Glutamatergic neuron (in vitro differentiated cells): ENCODE measurements around the gene BEAN1. TPM values are rescaled to one million over a fixed set of nuclear protein-coding genes. Genes with fewer than 3 reads are reported as not detected.

ENCODE experiments used
- DNase-seq: peaks from one replicate; pipeline ENCODE4 v3.0.0; 2022
- H3K27ac Mint-ChIP-seq: one replicate; pipeline ENCODE4 v1.8.0; 2020; ENCODE audit warnings: mild to moderate bottlenecking, mixed read lengths, inconsistent platforms; ENCODE audit not compliant: unreplicated experiment
- H3K27me3 Mint-ChIP-seq: one replicate; pipeline ENCODE4 v1.8.0; 2020; ENCODE audit warnings: mild to moderate bottlenecking, moderate library complexity, mixed read lengths, inconsistent platforms; ENCODE audit not compliant: unreplicated experiment
- H3K36me3 Mint-ChIP-seq: one replicate; pipeline ENCODE4 v1.8.0; 2020; ENCODE audit warnings: mild to moderate bottlenecking, mixed read lengths, inconsistent platforms; ENCODE audit not compliant: unreplicated experiment
- H3K4me1 Mint-ChIP-seq: one replicate; pipeline ENCODE4 v1.8.0; 2020; ENCODE audit warnings: mild to moderate bottlenecking, low read depth, mixed read lengths, inconsistent platforms; ENCODE audit not compliant: unreplicated experiment
- H3K4me3 Mint-ChIP-seq: one replicate; pipeline ENCODE4 v1.8.0; 2020; ENCODE audit warnings: mild to moderate bottlenecking, mixed read lengths, inconsistent platforms; ENCODE audit not compliant: unreplicated experiment
- H3K9me3 Mint-ChIP-seq: one replicate; pipeline ENCODE4 v1.8.0; 2020; ENCODE audit warnings: mild to moderate bottlenecking, moderate library complexity, mixed read lengths, inconsistent platforms; ENCODE audit not compliant: unreplicated experiment
- total RNA-seq: library from RNA; stranded (reverse); fragmentation: NEBNext Ultra II Directional; extraction: Animal tissue kit (Norgen Biotek cat#: 25700); gene quantifications from one replicate; pipeline ENCODE4 v1.2.1, GENCODE V29; 2021; ENCODE audit not compliant: unreplicated experiment
- TF ChIP-seq, protein P1 (sequence below): fragments of 200-600 bp; sonication (generic); IDR thresholded peaks from one replicate; pipeline ENCODE4 v1.5.0; 2021; ENCODE audit not compliant: partially characterized antibody, unreplicated experiment

The BEAN1 gene
- total RNA-seq, 1 donor from 2014 or later, result 1.8 TPM

DNA sequence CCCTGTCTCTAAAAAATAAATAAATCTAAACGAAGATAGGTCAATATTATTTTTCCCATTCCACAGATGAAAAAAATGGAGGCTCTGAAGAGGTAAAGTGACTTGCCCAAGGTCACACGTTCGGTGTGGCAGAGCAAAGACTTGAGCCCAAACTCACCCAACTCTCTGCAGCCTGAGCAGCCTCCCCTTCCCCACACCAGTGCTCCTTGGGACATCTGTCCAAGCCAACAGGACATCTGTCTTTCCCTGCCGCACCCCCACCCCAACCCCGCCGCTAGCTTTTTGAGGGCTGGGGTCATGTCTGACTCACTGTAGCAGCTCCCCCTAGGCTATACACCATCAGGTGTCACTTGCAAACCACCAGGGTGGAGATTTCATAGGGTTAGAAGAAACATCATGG is 5.2 kb upstream of the BEAN1 start:
- Mint-ChIP-seq H3K27ac (no peak overlapping the region), H3K36me3 (peaks cover 5% of the 10 kb centered on the region), H3K27me3 (peaks cover 5% of the 10 kb centered on the region), H3K9me3 (peaks cover 7% of the 10 kb centered on the region), H3K4me3 (no peak overlapping the region), H3K4me1 (no peaks in the 10 kb centered on the region)
- TF ChIP-seq, protein P1, sequence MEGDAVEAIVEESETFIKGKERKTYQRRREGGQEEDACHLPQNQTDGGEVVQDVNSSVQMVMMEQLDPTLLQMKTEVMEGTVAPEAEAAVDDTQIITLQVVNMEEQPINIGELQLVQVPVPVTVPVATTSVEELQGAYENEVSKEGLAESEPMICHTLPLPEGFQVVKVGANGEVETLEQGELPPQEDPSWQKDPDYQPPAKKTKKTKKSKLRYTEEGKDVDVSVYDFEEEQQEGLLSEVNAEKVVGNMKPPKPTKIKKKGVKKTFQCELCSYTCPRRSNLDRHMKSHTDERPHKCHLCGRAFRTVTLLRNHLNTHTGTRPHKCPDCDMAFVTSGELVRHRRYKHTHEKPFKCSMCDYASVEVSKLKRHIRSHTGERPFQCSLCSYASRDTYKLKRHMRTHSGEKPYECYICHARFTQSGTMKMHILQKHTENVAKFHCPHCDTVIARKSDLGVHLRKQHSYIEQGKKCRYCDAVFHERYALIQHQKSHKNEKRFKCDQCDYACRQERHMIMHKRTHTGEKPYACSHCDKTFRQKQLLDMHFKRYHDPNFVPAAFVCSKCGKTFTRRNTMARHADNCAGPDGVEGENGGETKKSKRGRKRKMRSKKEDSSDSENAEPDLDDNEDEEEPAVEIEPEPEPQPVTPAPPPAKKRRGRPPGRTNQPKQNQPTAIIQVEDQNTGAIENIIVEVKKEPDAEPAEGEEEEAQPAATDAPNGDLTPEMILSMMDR, result no peak
- DNase-seq, result no peak

DNA sequence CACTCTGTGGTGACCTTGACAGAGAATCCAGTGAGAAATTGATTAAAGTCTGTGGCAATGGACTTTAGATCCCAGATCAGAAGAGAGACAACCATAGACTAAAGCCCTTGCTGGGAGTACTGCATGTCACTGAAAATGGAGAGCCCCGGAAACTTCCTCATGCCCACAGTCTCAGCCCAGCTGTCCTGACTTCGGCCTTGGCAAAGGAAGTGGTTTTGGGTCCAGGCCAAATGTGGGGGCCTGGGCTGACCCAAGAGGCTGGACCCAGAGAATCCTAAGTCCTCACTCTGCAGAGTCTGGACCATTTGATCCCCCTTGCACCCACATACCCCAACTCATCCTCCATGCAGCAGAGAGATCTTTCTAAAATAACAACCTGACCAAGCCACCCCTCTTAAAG is 4.7 kb upstream of the BEAN1 start:
- Mint-ChIP-seq H3K36me3 (peaks cover under 1% of the 10 kb centered on the region), H3K27ac (no peak overlapping the region), H3K9me3 (peaks cover 5% of the 10 kb centered on the region), H3K27me3 (peaks cover 5% of the 10 kb centered on the region), H3K4me3 (no peak overlapping the region), H3K4me1 (no peaks in the 10 kb centered on the region)
- DNase-seq, result no peak
- TF ChIP-seq, protein P1, result no peak

DNA sequence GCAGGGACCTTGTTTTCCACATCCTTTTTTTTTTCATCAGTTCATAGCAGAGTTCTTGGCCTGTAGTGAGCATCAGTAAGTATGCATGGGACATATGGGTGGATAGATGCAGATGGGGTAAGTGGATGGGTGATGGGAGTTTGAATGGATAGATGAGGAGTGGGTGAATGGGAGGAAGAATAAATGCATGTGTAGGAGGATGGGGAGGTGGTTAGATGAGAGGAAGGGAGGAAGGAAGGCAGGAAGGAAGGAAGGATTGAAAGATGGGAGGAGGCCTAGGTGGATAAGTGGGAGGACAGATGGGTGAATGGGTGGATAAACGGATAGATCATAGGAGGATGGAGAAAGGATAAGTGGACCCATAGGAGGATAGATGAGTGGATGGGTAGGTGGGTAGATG is 3.9 kb upstream of the BEAN1 start:
- H3K27ac Mint-ChIP-seq, result no peak overlapping the region
- peaks cover 6% of the 10 kb centered on the region for H3K27me3 Mint-ChIP-seq

DNA sequence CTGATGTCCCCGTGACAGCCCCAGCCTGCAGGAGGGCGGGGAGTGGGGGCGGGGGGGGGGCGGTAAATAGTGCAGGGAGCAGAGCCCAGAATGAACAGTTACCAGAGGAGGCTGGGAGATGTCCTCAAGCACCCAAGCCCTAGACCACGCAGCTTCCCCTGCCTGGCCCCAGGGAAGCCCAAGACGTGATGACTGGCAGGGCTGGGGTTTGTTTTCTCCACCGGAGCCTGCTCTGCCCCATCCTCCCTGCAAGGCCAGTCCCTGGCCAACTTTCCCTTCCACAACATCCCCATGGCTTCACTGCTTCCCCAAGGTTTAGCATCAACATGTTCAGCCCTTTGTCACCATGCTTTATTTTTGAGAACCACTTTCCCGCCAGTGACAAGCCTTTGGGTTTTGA is 1.4 kb upstream of the BEAN1 start:
- no peak overlapping the region for H3K27ac Mint-ChIP-seq
- no peak for DNase-seq
- peak overlapping the region; percentile 59 for H3K4me3 Mint-ChIP-seq
- TF ChIP-seq, protein P1, result no peak
- H3K36me3 Mint-ChIP-seq, result no peaks in the 10 kb centered on the region
- peaks cover 5% of the 10 kb centered on the region for H3K9me3 Mint-ChIP-seq
- H3K27me3 Mint-ChIP-seq, result peaks cover 18% of the 10 kb centered on the region
- H3K4me1 Mint-ChIP-seq, result peaks cover 6% of the 10 kb centered on the region

More for the DNA sequence above, 3.9 kb upstream of the BEAN1 start:
- Mint-ChIP-seq H3K4me3 (no peak overlapping the region), H3K36me3 (no peaks in the 10 kb centered on the region), H3K9me3 (peaks cover 5% of the 10 kb centered on the region), H3K4me1 (no peaks in the 10 kb centered on the region)
- TF ChIP-seq, protein P1, result no peak
- no peak for DNase-seq

DNA sequence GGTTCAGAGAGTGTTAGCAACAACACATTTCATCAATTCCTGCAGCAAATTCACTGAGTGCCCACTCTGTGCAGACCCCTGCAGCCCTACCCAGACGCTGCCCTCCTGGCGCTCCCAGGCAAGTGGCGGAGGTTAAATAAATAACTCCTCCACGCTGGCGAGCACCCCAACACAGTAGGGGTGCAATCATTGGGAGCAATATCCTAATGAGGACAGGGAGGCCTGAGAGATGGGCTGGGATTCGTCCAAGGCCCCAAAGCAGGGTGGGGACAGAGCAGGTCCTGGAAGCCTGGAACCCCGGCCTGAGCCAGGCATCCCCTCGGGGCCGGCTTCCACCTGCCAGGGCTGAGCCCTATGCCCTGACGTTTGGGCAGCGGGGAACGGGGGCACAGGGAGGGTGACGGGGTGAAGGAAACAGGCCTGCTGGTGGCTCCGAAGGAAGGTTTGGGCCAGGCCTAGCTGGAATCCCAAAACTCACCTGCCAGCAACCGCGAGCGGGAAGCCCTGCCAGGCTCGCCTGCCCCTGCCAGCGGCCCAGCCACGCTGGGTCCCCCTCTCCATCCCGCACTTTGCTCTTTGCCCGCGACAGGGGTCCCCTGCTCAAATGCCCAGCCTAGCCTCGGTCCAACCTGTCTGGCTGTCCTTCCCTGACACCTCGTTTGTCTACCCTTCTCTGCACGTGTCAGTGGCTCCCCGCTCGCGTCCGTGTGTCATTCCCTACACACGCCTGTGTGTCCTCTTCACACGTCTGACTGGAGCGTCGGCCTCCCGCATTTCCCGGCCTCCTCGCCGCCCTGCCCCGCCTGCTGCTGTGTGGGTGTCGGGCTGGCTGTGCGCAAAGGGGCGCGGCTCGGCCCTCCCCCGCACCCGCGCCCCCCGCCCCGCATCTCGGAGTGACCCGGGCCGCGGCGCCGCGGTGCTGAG is 721 bp upstream of the BEAN1 start:
- Mint-ChIP-seq H3K27me3 (peaks cover 18% of the 10 kb centered on the region), H3K4me3 (peak overlapping the region; percentile 83), H3K36me3 (no peaks in the 10 kb centered on the region), H3K9me3 (peaks cover 5% of the 10 kb centered on the region), H3K4me1 (peaks cover 6% of the 10 kb centered on the region), H3K27ac (no peak overlapping the region)
- DNase-seq, result no peak
- TF ChIP-seq, protein P1, result no peak
